H9 (cell line): ENCODE results near the gene TIGD1. TPM values are rescaled to one million over a fixed set of nuclear protein-coding genes. Genes with fewer than 3 reads are reported as not detected.

Source experiments
- DNase-seq: peaks from one replicate; pipeline ENCODE4 v3.0.0-alpha.2; 2017
- H2AFZ ChIP-seq: one replicate; pipeline ENCODE4 v1.6.1; 2013; ENCODE audit warnings: mild to moderate bottlenecking, low read length, control low read depth, moderate library complexity
- H2AK5ac ChIP-seq: 2 replicates; pipeline ENCODE4 v1.6.1; 2013; ENCODE audit warnings: low read length, control low read depth, mixed read lengths; ENCODE audit not compliant: insufficient read length
- H2BK120ac ChIP-seq: one replicate; pipeline ENCODE4 v1.6.1; 2013; ENCODE audit warnings: low read depth, mild to moderate bottlenecking, low read length, control low read depth, inconsistent platforms; ENCODE audit not compliant: poor library complexity, severe bottlenecking
- H2BK12ac ChIP-seq: 2 replicates; pipeline ENCODE4 v1.6.1; 2013; ENCODE audit warnings: low read length, control low read depth, mixed read lengths, low read depth; ENCODE audit not compliant: insufficient read length
- H2BK15ac ChIP-seq: 2 replicates; pipeline ENCODE4 v1.6.1; 2013; ENCODE audit warnings: low read depth, low read length, control low read depth
- H2BK20ac ChIP-seq: one replicate; pipeline ENCODE4 v1.6.1; 2013; ENCODE audit warnings: low read depth, mild to moderate bottlenecking, low read length, control low read depth, inconsistent platforms; ENCODE audit not compliant: poor library complexity, severe bottlenecking
- H2BK5ac ChIP-seq: 2 replicates; pipeline ENCODE4 v1.6.1; 2013; ENCODE audit warnings: low read length, control low read depth, mixed read lengths; ENCODE audit not compliant: insufficient read length
- H3K14ac ChIP-seq: 2 replicates; pipeline ENCODE4 v1.6.1; 2013; ENCODE audit warnings: low read length, control low read depth; ENCODE audit not compliant: insufficient read depth
- H3K18ac ChIP-seq: 2 replicates; pipeline ENCODE4 v1.6.1; 2013; ENCODE audit warnings: low read depth, mild to moderate bottlenecking, mixed read lengths, low read length, control low read depth; ENCODE audit not compliant: insufficient read length
- H3K23ac ChIP-seq: 2 replicates; pipeline ENCODE4 v1.6.1; 2013; ENCODE audit warnings: low read length, control low read depth, mixed read lengths, low read depth; ENCODE audit not compliant: insufficient read length
- H3K23me2 ChIP-seq: 2 replicates; pipeline ENCODE4 v1.6.1; 2013; ENCODE audit warnings: low read depth, mild to moderate bottlenecking, mixed read lengths, low read length, control low read depth; ENCODE audit not compliant: insufficient read length, poor library complexity, severe bottlenecking
- H3K27ac ChIP-seq: 2 replicates; pipeline ENCODE4 v1.5.1; 2013; ENCODE audit warnings: low read length, control low read depth, mixed read lengths, low read depth; ENCODE audit not compliant: insufficient read length
- H3K27me3 ChIP-seq: 2 replicates; pipeline ENCODE4 v1.6.1; 2013; ENCODE audit warnings: low read length, control low read depth, inconsistent platforms; ENCODE audit not compliant: insufficient read depth
- H3K4ac ChIP-seq: 2 replicates; pipeline ENCODE4 v1.6.1; 2013; ENCODE audit warnings: low read depth, mild to moderate bottlenecking, control low read depth, inconsistent platforms, low read length, moderate library complexity
- H3K4me1 ChIP-seq: 2 replicates; pipeline ENCODE4 v1.6.1; 2013; ENCODE audit warnings: low read length, control low read depth, inconsistent platforms; ENCODE audit not compliant: insufficient read depth
- H3K4me2 ChIP-seq: 2 replicates; pipeline ENCODE4 v1.6.1; 2013; ENCODE audit warnings: low read length, control low read depth, mixed read lengths; ENCODE audit not compliant: insufficient read length, insufficient read depth
- H3K56ac ChIP-seq: 2 replicates; pipeline ENCODE4 v1.6.1; 2013; ENCODE audit warnings: low read depth, mild to moderate bottlenecking, mixed read lengths, low read length, control low read depth; ENCODE audit not compliant: insufficient read length
- H3K79me1 ChIP-seq: 2 replicates; pipeline ENCODE4 v1.6.1; 2013; ENCODE audit warnings: low read depth, mild to moderate bottlenecking, moderate library complexity, low read length, control low read depth, inconsistent platforms; ENCODE audit not compliant: insufficient read depth, poor library complexity, severe bottlenecking
- H3K79me2 ChIP-seq: 2 replicates; pipeline ENCODE4 v1.6.1; 2013; ENCODE audit warnings: low read length, control low read depth, inconsistent platforms; ENCODE audit not compliant: insufficient read depth
- H3K9ac ChIP-seq: 2 replicates; pipeline ENCODE4 v1.6.1; 2013; ENCODE audit warnings: low read length, control low read depth, mixed read lengths; ENCODE audit not compliant: insufficient read length; ENCODE audit errors: extremely low read depth
- H3K9me3 ChIP-seq: one replicate; pipeline ENCODE4 v1.6.1; 2013; ENCODE audit warnings: low read depth, low read length, inconsistent platforms; ENCODE audit not compliant: control insufficient read depth
- H3T11ph ChIP-seq: one replicate; pipeline ENCODE4 v1.6.1; 2013; ENCODE audit warnings: mild to moderate bottlenecking, low read length, control low read depth, inconsistent platforms
- H4K20me1 ChIP-seq: one replicate; pipeline ENCODE4 v1.6.1; 2013; ENCODE audit not compliant: control insufficient read depth, insufficient read length, insufficient read depth
- H4K5ac ChIP-seq: 2 replicates; pipeline ENCODE4 v1.6.1; 2013; ENCODE audit warnings: low read depth, mild to moderate bottlenecking, mixed read lengths, low read length, control low read depth; ENCODE audit not compliant: insufficient read length
- H4K8ac ChIP-seq: replicated peaks from 2 replicates; pipeline ENCODE4 v1.6.1; 2013; ENCODE audit warnings: low read length, control low read depth, mixed read lengths, low read depth; ENCODE audit not compliant: insufficient read length
- H4K91ac ChIP-seq: 2 replicates; pipeline ENCODE4 v1.6.1; 2013; ENCODE audit warnings: low read depth, mild to moderate bottlenecking, moderate library complexity, mixed read lengths, low read length, control low read depth; ENCODE audit not compliant: insufficient read length
- H3K27ac Mint-ChIP-seq, 3 experiments: 2 replicates in 2 of 3; 3 replicates in 1 of 3; pipeline ENCODE4 v1.8.0; 2020 to 2021; ENCODE audit warnings: mixed read lengths in 3 of 3, mild to moderate bottlenecking in 1 of 3, moderate library complexity in 1 of 3
- H3K27me3 Mint-ChIP-seq: 2 replicates; pipeline ENCODE4 v1.8.0; 2021; ENCODE audit warnings: low read depth, mild to moderate bottlenecking, moderate library complexity, mixed read lengths
- H3K36me3 Mint-ChIP-seq, 3 experiments: 2 replicates in 2 of 3; 3 replicates in 1 of 3; pipeline ENCODE4 v1.8.0; 2020 to 2021; ENCODE audit warnings: low read depth in 3 of 3, mixed read lengths in 3 of 3; ENCODE audit not compliant: insufficient read depth in 1 of 3
- H3K4me1 Mint-ChIP-seq, 2 experiments: 2 replicates each; pipeline ENCODE4 v1.8.0; 2020; ENCODE audit warnings: mixed read lengths in 2 of 2
- H3K4me3 Mint-ChIP-seq, 2 experiments: 2 replicates in 1 of 2; 3 replicates in 1 of 2; pipeline ENCODE4 v1.8.0; 2020 to 2021; ENCODE audit warnings: mild to moderate bottlenecking in 2 of 2, mixed read lengths in 2 of 2, moderate library complexity in 1 of 2
- H3K9me3 Mint-ChIP-seq, 2 experiments: 2 replicates in 1 of 2; 3 replicates in 1 of 2; pipeline ENCODE4 v1.8.0; 2020; ENCODE audit warnings: mild to moderate bottlenecking in 2 of 2, mixed read lengths in 2 of 2, moderate library complexity in 1 of 2
- WGBS: extraction: QIAGEN DNeasy Blood & Tissue Kit; methylation state at CpG from one replicate; pipeline ENCODE4 v1.1.7; 2013; ENCODE audit warnings: missing lambda C conversion rate, low lambda C conversion rate, mixed read lengths; ENCODE audit not compliant: insufficient read length; ENCODE audit errors: extremely low coverage; 5-methylcytosine and 5-hydroxymethylcytosine counted together
- total RNA-seq: library from RNA; stranded (reverse); gene quantifications from 2 replicates; pipeline ENCODE4 v1.2.1, GENCODE V29; 2021
- TF ChIP-seq, protein P1 (sequence below): fragments of 200-600 bp; sonication (generic); conservative IDR thresholded peaks from 3 replicates; pipeline ENCODE4 v1.8.0; 2021; ENCODE audit warnings: antibody characterized with exemption, mild to moderate bottlenecking

Gene TIGD1
- total RNA-seq, 1 experiment from 2014 or later: 6.3 TPM

DNA sequence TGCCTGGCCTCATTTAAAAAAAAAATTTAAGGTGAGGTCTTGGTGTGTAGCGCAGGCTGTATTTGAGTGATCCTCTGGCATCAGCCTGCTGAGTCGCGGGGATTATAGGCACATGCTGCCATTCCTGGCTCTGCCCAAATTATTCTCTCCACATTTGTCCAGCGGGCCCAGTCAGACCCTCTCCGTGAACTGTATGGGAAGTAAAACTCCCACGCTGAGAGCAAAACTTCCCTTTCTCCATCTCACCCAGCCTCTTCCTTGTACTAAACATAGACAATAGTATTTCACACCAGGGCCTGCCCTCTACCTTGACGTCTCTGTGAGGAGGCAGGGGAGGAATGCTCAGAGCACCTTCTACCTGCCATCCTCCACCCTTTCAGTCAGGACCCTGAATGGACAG is 37.2 kb upstream of the TIGD1 start:
- Histone ChIP-seq H2BK15ac (no peak overlapping the region), H2AFZ (no peak overlapping the region), H3T11ph (no peak overlapping the region), H3K23me2 (no peaks in the 10 kb centered on the region), H2BK12ac (no peak overlapping the region), H3K14ac (no peak overlapping the region), H3K18ac (no peak overlapping the region), H3K27ac (no peak overlapping the region), H2BK20ac (no peak overlapping the region), H3K79me1 (no peaks in the 10 kb centered on the region), H3K4me1 (no peaks in the 10 kb centered on the region), H3K23ac (no peak overlapping the region), H4K8ac (no peak overlapping the region), H4K5ac (no peak overlapping the region), H2BK5ac (no peak overlapping the region), H2BK120ac (no peak overlapping the region), H4K91ac (no peak overlapping the region), H3K56ac (no peak overlapping the region), H3K9ac (no peak overlapping the region), H3K27me3 (no peaks in the 10 kb centered on the region), H4K20me1 (no peaks in the 10 kb centered on the region), H2AK5ac (no peak overlapping the region), H3K4me2 (no peak overlapping the region), H3K4ac (no peak overlapping the region), H3K9me3 (no peaks in the 10 kb centered on the region), H3K79me2 (no peaks in the 10 kb centered on the region)
- H3K27ac Mint-ChIP-seq: no peak overlapping the region
- H3K36me3 Mint-ChIP-seq: peaks cover 12 to 21% (median 20%) of the 10 kb centered on the region in 3 experiments; a peak in 6 of 7 replicates
- no peak overlapping the region for H3K4me3 Mint-ChIP-seq
- peaks cover 28 to 33% of the 10 kb centered on the region in 2 experiments for H3K4me1 Mint-ChIP-seq
- no CpG with 5 or more reads among the region's 7 CpGs for WGBS
- H3K9me3 Mint-ChIP-seq: peaks cover 0 to 12% of the 10 kb centered on the region in 2 experiments; a peak in 3 of 5 replicates
- TF ChIP-seq, protein P1, sequence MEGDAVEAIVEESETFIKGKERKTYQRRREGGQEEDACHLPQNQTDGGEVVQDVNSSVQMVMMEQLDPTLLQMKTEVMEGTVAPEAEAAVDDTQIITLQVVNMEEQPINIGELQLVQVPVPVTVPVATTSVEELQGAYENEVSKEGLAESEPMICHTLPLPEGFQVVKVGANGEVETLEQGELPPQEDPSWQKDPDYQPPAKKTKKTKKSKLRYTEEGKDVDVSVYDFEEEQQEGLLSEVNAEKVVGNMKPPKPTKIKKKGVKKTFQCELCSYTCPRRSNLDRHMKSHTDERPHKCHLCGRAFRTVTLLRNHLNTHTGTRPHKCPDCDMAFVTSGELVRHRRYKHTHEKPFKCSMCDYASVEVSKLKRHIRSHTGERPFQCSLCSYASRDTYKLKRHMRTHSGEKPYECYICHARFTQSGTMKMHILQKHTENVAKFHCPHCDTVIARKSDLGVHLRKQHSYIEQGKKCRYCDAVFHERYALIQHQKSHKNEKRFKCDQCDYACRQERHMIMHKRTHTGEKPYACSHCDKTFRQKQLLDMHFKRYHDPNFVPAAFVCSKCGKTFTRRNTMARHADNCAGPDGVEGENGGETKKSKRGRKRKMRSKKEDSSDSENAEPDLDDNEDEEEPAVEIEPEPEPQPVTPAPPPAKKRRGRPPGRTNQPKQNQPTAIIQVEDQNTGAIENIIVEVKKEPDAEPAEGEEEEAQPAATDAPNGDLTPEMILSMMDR: no peak
- DNase-seq: no peak
- H3K27me3 Mint-ChIP-seq: peaks cover 3% of the 10 kb centered on the region; the same call in 1 of the 2 replicates
